NCI-H2107 treated with DMSO at 0.1 percent for 48 hours (cell line): ENCODE results near the gene PRKCE.
A peak's percentile ranks its signal among the peaks of the same experiment; 100 is the strongest.

Experiments used
- DNase-seq: peaks from one replicate; lab custom pipeline; 2025; ENCODE audit not compliant: unreplicated experiment; lab: John Stamatoyannopoulos, UW

Gene PRKCE

DNA sequence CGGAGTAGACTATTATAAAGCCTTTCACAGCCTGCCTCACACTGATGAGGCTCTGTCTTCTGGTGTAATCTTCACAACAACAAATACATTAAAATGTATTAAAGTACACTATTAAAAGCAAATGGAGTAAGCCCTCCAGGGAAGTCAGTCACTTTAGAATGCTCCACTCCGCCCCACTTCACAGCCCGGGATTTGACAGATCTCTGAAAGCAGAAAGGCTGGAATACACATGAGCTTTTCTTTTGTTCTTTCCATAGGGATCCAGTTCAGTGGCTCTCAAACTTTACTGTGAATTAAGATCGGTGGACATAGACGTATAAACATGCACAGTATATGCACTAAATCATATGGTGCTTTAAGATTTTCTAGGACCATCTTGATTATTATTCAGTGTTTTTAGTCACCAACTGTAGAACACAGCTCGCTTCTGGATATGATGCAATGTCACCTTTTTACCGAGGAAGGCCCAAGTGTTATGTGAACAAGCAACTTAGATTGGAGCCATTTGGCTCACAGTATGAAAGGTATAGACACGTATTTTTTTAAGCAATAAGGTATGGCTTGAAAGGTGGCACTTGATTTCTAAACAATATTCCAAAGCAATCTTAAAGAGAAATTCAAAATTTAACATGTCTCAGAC is 151.1 kb downstream of the PRKCE start:
- no peak for DNase-seq

DNA sequence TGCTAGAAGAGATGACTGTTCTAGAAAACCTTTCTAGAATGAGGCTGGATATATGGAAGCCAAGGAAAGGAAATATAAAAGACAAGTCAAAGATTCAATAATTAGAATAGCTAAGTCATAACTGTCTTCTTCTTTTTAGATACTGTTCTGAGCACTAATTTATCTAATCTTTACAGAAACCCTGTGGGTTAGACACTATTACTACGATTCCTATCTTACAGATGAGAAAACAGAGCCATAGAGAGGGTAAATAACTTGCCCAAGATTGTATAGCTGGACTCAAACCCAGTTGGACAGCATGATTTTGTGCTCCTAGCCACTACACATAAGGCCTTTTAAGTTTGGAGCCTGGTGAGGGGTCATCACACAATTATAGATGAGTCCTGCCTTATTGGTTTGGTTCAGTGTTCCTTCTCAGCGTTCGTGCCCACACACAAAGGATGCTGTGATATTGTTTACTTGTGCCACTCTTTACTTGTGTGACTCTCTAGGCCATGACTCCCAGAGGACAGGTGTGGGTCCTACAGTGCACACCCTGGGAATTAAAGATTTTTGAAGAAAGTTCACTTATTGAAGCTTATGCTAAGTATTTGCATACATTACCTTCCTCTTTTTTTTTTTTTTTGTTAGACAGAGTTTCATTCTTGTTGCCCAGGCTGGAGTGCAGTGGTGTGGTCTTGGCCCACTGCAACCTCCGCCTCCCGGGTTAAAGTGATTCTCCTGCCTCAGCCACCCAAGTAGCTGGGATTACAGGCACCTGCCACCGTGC is 153.7 kb downstream of the PRKCE start:
- no peak for DNase-seq

DNA sequence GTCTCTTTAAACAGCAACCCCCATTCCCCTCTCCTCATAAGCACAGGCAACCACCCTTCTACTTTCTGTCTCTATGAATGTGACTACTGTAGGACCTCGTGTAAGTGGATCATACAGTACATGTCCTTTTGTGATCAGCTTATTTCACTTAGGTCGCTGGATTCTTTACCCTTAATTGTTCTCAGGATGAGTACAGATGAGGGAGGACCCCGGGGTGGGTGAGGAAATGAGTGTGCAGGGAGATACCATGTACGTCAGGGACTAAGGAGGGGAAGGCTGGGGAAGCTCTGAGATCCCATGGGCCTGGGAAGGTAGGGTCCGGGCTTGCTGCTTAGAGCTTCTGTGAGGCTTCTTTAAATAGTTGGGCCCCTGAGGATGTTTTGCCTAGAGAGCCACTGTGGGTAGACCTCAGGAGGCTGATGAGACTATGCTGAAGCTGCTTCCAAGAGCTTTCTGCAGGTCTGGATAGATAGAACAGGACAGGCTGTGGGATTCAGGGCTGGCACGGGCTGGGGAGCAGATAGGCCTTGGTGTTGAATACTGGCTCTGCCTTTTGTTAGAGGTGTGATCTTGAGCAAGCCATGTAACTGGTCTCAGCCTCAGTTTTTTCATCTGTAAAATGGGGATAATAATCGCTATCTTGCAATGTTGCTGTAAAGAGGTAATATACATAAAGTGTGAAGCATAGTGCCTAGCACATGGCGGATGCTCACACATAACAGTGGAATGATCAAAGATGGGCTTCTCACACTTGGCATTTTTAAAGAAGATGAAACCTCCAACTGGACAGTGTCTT is 155.3 kb downstream of the PRKCE start:
- no peak for DNase-seq

DNA sequence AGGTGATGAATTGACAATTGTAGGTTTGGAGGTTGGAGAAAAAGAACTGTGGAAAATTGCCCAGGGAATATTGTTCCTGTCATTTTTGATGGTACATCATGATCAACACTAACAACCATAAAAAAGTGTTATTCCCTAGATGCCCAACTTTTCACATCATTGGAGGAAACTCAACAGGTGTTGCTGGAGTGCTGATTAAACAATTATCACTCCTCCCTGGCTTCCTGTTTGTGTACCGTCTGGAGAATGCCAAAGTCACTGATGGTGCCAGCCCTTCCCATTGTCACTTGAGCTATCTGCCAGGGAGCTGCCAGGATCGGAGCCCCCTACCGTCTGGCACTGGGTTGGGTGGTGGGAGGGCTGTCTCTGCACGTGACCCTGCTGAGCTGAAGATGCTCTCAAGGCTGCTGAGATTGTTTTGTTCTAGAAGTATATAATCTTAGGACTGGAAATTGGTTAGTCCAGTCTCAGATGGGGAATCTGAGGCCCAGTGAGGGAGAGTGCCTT is 156.9 kb downstream of the PRKCE start:
- DNase-seq: peak; percentile 60

DNA sequence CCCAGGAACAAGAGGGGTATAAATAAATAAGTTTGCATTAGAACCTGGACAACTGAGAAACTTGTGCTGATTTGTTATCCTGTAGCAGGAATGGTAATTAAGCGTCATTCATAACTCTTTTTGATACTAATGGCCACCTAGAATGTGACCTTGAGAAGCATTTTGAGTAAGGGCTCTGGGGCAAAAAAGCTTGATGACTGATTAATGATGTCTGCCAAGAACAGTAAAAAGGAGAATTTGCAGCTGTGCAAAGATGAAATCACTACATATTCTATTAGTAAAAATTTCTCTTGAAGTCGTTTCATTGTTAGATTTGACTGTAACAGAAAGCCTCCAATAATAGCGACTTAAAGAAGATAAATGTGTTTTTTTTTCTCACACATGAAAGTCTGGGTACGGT is 157.7 kb downstream of the PRKCE start:
- no peak for DNase-seq

DNA sequence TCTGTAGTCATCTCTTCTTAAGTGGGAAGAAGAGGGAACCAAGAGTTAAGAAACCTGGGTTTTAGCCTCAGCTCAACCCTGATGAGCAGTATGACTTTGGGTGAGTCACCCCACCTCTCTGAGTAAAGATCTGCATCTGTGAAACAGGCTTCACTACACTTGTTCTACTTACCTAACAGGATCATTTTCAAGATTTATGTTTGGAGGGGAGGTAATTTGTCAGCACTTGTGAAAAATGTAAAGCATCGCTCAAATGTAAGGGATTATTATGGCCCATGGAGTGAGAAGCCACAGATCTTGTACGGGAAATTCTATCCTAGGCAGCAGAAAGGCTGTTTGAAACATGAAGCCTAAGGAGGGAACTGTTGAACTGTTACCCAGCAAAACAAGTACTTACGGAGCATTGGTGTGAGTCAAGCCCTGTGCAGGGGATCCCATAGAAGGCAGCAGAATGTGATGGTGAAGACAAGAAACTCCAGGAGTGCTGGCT is 160.6 kb downstream of the PRKCE start:
- peak; percentile 89 for DNase-seq

DNA sequence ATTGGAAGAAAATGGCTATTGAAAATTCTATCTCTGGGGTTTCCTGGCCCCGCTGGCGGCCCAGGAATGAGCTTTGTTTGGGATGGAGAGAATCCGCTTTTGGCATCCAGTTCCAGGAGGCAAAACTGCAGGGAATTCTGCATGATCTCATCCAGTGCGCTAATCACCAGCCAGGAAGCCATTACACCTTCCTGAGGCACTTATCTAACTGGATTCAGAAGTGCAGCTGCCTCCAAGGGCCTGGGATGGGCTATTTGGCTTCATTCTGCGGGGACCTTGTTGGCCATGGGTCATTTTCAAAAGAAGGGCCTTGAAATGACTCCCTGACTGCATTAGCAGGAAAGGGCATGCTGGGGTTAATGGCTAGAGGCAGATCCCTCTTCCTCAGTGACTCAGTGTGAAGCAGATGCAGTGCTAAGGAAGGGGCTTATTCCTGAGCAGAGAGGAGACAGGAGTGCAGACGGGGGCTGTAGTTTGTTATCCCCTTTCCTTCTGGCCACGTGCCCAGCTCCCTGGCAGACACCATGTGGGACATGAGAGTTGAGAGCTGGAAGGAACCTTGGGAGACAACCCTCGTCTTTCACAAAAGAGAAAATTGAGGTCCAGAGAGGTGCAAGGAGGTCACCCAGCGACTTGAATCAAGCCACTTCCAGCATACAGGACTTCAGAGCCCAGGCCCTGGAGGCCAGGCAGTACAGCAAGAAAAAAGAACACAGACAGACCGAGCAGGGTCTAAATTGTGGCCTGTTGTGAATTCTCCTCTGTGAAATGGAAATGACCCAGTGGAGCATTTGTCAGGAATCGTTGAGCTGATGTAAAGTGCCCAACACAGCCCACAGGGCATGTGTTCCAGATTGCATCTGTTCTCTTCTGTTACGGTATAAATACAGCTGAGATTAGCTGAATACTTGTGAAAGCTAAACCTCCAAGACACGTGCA is 161.8 kb downstream of the PRKCE start:
- peak; percentile 51 for DNase-seq

DNA sequence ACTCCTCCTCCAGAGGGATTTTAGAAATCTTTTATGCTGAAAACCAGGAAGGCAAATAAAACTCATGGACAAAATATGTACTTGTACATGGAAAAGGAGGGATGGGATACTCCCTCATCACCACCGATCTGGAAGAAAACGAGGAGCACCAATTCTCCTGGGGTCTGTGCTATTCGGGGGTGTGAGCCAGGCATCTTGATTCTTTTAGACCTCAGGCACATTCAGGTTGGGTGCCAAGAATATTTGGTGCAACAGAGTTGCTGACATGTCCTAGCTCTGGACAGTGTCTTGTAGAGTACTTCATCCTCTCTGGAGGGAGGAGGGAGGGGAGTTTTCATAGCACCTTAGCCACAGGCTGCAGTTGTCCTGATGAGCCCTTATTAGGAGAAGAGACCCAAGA is 163.0 kb downstream of the PRKCE start:
- no peak for DNase-seq

DNA sequence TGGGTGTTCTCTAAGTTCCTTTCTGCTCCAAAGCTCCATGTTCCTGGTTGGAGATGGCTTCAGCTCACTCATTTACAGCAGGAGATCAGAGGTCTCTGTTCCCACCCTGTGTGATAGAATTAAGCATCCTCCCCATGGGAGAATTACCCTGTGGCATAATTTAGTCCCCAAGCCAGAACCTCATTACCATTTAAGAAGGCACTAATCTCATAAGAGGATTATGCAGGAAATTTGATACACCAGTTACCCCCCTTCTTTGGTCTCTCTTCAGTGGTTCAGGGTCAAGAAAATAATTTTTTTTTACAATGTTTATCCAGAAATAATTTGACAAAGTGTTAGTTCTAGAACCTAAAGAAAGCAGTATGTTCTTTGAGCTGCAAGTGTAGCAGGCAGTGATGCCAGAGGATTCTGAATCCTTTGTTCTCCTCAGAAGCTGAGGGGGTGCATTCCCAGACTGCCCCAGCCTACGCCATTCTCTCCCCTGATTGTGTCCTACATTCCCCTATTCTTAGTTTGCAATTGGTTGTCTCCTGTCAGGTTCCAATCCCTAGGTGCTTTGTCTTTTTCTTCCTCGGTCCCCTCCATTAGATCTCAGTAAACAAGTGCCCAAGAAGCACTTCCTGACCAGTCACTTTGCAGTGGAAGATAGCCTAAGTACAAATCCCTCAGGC is 163.6 kb downstream of the PRKCE start:
- peak; percentile 42 for DNase-seq

DNA sequence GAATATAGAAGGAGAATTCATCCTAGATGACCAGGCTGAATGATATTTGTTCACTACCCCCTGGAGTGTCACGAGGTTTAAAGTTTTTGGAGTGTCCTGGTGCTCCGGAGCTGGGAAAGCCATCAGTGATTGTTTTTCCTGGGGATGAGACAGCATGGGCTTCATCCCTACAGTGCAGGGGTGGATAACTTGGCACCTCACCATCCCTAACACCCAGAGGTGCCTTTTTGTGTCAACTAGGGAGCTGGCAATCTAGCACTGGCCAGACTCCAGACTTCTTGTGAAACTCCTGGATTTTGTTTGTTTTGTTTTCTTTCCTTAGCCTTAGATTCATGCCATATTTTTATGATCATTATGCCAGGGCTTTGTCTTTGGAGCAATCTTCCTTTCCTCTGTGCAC is 164.8 kb downstream of the PRKCE start:
- no peak for DNase-seq

DNA sequence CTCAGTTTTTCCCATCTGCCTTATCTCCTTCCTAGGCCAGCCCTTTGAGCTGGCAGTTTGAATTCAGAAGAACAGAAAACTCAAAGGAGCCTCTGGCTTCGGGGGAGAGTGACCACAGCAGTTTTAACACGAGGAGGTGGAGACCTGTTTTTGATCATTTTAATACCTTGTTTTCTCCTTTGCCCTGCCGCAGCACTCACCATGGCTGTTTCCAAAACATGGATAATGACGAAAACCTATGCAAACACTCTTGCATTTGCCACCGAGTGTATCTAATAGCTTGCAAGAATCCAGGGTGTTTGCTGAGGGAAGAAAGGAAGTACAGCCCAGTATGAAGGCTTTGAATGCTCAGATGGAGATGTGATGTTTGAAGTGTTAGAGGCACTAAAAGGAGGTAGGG is 167.1 kb downstream of the PRKCE start:
- DNase-seq: no peak

DNA sequence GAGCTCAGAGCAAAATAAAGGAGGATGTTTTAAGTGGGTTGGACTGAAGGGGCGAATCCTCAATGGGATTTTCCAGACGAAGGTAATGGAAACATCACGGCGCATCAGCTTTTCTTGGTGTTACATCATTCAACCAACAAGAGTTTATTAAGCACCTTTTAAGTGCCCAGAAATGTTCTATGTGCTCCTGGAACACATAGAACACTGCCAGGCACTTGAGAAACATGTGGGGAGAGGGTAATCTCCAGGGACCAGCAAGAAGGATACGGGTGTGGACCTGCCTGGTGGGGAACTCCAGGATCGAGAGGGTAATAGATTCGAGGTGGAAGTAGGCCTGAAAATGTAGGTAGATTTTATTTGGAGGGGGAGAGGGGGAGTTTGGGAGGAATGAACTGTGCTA is 168.6 kb downstream of the PRKCE start:
- DNase-seq: no peak

DNA sequence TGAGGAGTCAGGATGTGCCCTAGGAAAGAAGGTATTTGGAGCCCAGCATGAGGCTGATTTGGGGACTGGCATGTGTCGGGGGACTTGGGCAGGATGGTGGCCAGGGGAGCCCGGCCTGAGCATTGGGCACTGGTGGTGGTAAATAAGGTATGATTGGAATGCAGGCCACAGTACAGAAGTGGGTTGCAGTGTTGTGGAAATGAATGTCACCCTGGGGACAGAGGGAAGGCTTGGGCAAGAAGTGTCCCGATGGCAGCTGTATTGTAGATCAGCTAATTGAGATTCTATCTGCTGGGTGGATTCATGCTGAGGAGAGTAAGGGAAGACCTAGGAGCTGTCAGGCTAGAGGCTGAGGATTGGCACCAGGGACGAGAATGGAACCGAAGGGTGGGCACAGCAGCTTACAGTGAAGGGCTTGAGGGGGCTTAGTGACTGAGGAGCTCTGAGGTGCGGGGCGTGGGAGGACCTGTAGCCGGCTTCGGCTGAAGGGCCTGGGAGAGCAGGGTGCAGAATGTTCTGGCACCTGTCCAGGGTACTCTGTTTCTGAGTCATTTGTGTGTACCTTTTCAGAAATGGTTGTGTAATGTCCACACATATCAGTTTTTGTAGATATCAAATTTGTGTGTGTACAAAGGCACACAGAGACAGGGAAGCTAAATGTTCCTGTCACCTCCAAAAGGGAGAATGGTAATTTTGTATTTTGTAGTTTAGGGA is 170.2 kb downstream of the PRKCE start:
- DNase-seq: peak; percentile 82

DNA sequence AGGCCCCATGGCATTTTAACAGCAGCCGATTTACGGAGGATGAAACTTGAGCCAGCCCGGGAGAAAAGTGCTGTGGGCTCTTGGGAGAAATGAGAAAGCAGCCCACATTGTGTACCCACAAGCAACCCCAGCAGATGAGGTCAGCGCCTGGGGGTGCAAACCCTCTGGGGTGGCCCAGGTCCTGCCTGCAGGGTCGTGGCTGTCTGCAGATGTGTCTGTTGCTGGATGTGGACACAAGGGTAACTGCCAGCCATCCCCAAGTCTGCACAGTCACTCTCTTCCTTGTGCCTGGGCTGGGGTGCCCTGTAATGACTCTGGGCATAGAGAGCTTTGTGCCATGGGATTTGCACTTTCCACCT is 170.8 kb downstream of the PRKCE start:
- DNase-seq: peak; percentile 82

DNA sequence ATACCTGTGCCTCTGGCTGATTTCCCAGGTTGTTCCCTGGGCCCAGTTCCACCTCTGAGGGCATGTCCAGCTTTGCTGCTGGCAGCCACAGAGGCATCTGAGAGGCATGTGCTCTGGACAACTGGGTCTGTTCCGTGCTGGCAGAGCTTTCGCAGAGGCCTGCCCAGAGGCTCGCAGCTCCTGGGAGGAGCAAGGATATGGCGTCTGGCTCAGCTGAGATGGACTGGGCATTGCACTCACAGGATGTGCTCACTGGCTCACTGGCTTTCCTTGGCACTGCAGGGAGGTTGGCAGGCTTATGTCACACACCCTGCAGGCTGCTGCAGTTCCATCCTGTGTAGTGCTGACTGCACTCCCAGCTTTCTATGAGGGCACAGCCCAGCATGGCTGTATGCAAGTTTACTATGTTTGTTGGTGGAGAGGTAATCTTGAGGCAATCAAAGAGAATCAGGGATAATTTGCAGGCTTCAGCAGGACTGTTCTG is 172.3 kb downstream of the PRKCE start:
- DNase-seq: peak; percentile 72

DNA sequence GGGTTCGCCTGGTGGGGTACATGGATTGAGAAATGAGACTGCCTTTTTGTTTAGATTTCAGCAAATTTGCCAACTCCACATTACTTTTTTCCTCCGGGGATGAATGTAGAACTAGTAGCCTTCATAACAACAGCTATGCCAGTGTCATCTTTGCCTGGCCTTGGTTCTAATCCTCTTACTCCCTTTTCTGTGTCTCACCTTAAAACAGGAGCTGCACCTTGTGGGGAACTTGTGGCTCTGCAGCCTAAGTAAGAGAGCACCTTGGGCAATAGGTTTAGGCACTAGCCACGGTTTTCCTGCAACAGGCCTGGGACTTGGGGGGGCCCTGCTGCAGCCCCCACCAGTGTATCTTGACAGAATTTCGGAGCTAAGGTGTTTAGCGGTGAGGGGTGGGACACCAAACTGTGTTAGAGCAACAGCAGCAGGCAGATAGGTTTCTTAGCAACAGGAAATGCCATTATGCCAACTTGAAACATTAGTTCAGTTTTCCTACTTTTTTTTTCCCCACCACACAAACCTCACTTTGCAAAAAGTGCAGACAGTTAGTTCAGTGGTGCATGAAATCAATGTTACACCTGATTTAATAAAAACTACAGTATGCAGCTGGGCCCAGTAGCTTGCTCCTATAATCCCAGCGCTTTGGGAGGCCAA is 173.7 kb downstream of the PRKCE start:
- DNase-seq: peak; percentile 46

DNA sequence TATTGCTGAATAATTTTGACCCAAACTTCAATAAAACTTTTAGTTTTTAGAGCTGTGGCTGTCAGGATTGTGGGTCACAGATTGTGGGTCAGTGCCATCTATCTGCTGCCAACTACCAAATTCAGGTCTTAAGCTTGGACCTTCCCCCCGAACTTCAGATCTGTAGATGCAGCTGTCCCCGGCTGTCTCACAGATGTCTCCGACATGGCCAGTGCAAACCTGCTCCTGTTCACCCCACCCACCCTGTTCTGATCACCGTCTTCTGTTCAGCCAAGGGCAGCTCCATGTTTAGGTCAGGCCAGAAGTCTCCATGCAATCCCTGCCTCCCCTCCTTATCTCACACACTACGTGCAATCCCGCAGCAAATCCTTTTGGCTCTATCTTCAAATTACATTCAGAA is 175.0 kb downstream of the PRKCE start:
- DNase-seq: no peak

DNA sequence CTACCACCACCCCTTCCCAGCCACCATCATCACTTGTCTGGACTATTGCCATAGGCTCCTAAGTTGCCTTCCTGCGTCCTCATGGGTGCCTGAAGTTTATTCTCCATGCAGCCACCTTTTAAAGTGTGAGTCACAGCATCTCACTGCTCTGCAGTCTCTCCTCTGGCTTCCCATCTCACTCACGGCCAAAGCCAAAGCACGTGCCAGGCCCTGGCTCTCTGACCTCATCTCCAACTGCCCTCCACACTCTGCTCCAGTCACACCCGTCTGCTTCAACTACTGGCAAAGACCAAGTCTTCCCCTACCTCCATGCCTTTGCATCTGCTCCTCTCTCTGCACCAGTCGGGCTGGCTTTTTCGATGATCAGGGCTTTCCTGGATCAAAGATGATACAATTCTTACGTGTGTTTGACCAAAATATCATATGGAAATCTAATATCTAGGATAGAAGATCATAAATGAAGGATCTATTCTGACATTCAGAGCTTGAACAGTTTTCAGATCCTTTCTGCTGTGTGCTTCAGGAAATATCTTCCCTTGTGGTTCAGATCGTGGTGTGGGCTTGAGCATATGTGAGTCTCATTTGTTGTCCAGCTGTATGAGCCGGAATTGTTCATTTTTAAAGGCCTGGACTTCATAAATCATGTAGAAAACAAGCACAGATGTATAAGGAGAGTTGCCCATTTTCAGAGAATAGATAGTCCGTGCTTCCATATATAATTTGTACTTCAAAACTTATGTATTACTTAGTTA is 175.6 kb downstream of the PRKCE start:
- DNase-seq: no peak
